ENCODE data around the gene ETV5.
"Not testable (repeated sequence)": the region's sequence is repeated elsewhere in the genome, so short reads cannot be mapped to it uniquely, and the experiment has no call there.

ETV5 gene

GRCh38 chr3:186024210-186024609 lies 84.7 kb downstream of the ETV5 start:
- Histone ChIP-seq H3K9me2 (replicated peaks; ENCODE audit: insufficient read depth, low read length) (no peaks in the 10 kb centered on the region), H3K27me3 (ENCODE audit: low read length) (no peaks in the 10 kb centered on the region), H3K4me2 (ENCODE audit: low read depth, low read length, poor library complexity, severe bottlenecking) (no peak overlapping the region), H2AFZ (ENCODE audit: low read depth, low read length, severe bottlenecking) (no peak overlapping the region), H3K79me2 (ENCODE audit: insufficient read depth, low read length) (no peaks in the 10 kb centered on the region), H3K9me3 (ENCODE audit: insufficient read depth, low read length) (no peaks in the 10 kb centered on the region), H3K27ac (ENCODE audit: low read depth, low read length) (no peak overlapping the region), H3K4me3 (ENCODE audit: insufficient read depth, low read length, poor library complexity, severe bottlenecking) (no peak overlapping the region), H3K36me3 (ENCODE audit: low read length) (no peaks in the 10 kb centered on the region), H3F3A (ENCODE audit: insufficient read depth) (no peaks in the 10 kb centered on the region), H4K20me1 (ENCODE audit: low read depth, low read length) (no peaks in the 10 kb centered on the region), H3K9ac (ENCODE audit: low read length) (no peak overlapping the region)
- no peak for TF ChIP-seq EZH2phosphoT487 (conservative IDR thresholded peaks at IDR 0.05; ENCODE audit: low read length)
- no peak for TF ChIP-seq CTCF (IDR thresholded peaks at IDR 0.05; ENCODE audit: insufficient read depth, low read length, poor library complexity, severe bottlenecking)

DNA sequence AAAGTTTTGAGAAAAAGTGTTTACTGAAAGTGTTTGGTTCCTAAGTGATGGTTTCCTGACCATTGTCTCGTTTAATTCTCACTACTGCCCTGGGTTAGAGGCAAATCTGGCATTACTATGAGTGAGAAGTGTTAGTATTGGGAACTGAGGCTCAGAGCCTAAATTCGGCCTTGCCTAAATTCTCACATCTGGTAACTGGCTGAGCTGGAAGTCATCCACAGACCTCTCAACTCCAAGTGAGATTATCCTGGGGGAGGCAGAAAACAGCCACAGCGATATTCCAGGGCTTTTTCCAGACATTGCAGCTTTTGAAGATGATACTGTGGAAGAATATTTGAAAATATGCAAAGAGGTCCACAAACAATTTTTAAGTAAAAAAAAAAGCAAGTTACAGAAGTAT lies 86.0 kb downstream of the ETV5 start:
- Histone ChIP-seq H2AFZ (ENCODE audit: low read depth, low read length, severe bottlenecking) (no peak overlapping the region), H3K9me2 (replicated peaks; ENCODE audit: insufficient read depth, low read length) (no peaks in the 10 kb centered on the region), H3K27me3 (ENCODE audit: low read length) (no peaks in the 10 kb centered on the region), H3K79me2 (ENCODE audit: insufficient read depth, low read length) (no peaks in the 10 kb centered on the region), H3K4me3 (ENCODE audit: insufficient read depth, low read length, poor library complexity, severe bottlenecking) (no peak overlapping the region), H3K9me3 (ENCODE audit: insufficient read depth, low read length) (no peaks in the 10 kb centered on the region), H3K27ac (ENCODE audit: low read depth, low read length) (no peak overlapping the region), H3F3A (ENCODE audit: insufficient read depth) (no peaks in the 10 kb centered on the region), H3K4me2 (ENCODE audit: low read depth, low read length, poor library complexity, severe bottlenecking) (no peak overlapping the region), H3K36me3 (ENCODE audit: low read length) (no peaks in the 10 kb centered on the region), H3K9ac (ENCODE audit: low read length) (no peak overlapping the region), H4K20me1 (ENCODE audit: low read depth, low read length) (no peaks in the 10 kb centered on the region)
- TF ChIP-seq EZH2phosphoT487 (conservative IDR thresholded peaks at IDR 0.05; ENCODE audit: low read length) = no peak
- TF ChIP-seq CTCF (IDR thresholded peaks at IDR 0.05; ENCODE audit: insufficient read depth, low read length, poor library complexity, severe bottlenecking) = no peak

DNA sequence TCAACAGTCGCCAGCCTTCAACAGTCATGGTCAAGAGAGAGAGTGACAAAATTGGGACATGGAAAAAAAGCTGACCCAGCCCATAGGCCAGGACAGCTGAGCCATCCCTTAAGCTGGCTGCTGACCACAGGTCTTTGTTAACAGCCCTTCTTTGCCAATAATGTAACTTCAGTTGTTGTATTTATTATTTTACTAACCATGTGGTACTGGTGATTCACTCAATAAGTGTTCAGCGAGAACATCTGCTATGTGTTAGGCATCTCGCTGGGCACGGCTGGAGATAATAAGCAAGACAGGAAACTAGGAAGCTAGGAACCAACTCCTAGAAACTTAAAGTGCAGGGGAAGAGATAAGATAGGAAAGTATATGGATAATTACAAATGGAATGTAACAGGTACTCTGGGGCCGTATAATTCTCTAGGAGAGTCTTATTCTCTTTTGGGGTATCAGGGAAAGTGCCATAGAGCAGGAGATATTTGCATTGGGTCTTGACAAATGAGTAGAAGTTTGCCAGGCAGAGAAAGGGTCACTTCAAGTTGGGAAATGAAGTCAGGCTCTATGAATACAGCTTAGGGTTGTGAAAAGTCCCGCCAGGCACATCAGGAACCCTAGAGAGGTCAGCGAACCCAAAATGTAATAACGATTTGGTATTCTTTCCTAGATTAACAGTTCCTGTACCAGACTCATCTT lies 87.1 kb downstream of the ETV5 start:
- Histone ChIP-seq H3K79me2 (ENCODE audit: insufficient read depth, low read length) (no peaks in the 10 kb centered on the region), H3K9me3 (ENCODE audit: insufficient read depth, low read length) (no peaks in the 10 kb centered on the region), H3K4me3 (ENCODE audit: insufficient read depth, low read length, poor library complexity, severe bottlenecking) (no peak overlapping the region), H3K4me2 (ENCODE audit: low read depth, low read length, poor library complexity, severe bottlenecking) (no peak overlapping the region), H4K20me1 (ENCODE audit: low read depth, low read length) (no peaks in the 10 kb centered on the region), H2AFZ (ENCODE audit: low read depth, low read length, severe bottlenecking) (no peak overlapping the region), H3K9ac (ENCODE audit: low read length) (no peak overlapping the region), H3K27me3 (ENCODE audit: low read length) (no peaks in the 10 kb centered on the region), H3F3A (ENCODE audit: insufficient read depth) (no peaks in the 10 kb centered on the region), H3K36me3 (ENCODE audit: low read length) (no peaks in the 10 kb centered on the region), H3K27ac (ENCODE audit: low read depth, low read length) (no peak overlapping the region), H3K9me2 (replicated peaks; ENCODE audit: insufficient read depth, low read length) (no peaks in the 10 kb centered on the region)
- TF ChIP-seq CTCF (IDR thresholded peaks at IDR 0.05; ENCODE audit: insufficient read depth, low read length, poor library complexity, severe bottlenecking) (no peak), EZH2phosphoT487 (conservative IDR thresholded peaks at IDR 0.05; ENCODE audit: low read length) (no peak)

GRCh38 chr3:186021250-186021649 lies 87.6 kb downstream of the ETV5 start:
- not testable (repeated sequence) for H3F3A ChIP-seq (ENCODE audit: insufficient read depth); H3K79me2 ChIP-seq (ENCODE audit: insufficient read depth, low read length); H3K27me3 ChIP-seq (ENCODE audit: low read length); H3K9me2 ChIP-seq (replicated peaks; ENCODE audit: insufficient read depth, low read length); H4K20me1 ChIP-seq (ENCODE audit: low read depth, low read length); H3K9me3 ChIP-seq (ENCODE audit: insufficient read depth, low read length); H3K9ac ChIP-seq (ENCODE audit: low read length); H3K4me2 ChIP-seq (ENCODE audit: low read depth, low read length, poor library complexity, severe bottlenecking); H2AFZ ChIP-seq (ENCODE audit: low read depth, low read length, severe bottlenecking); H3K4me3 ChIP-seq (ENCODE audit: insufficient read depth, low read length, poor library complexity, severe bottlenecking); H3K36me3 ChIP-seq (ENCODE audit: low read length); H3K27ac ChIP-seq (ENCODE audit: low read depth, low read length)

- not testable (repeated sequence) for H3F3A ChIP-seq (ENCODE audit: insufficient read depth); H3K27ac ChIP-seq (ENCODE audit: low read depth, low read length); H3K79me2 ChIP-seq (ENCODE audit: insufficient read depth, low read length); H2AFZ ChIP-seq (ENCODE audit: low read depth, low read length, severe bottlenecking); H3K27me3 ChIP-seq (ENCODE audit: low read length); H4K20me1 ChIP-seq (ENCODE audit: low read depth, low read length); H3K9me3 ChIP-seq (ENCODE audit: insufficient read depth, low read length); H3K4me3 ChIP-seq (ENCODE audit: insufficient read depth, low read length, poor library complexity, severe bottlenecking); H3K36me3 ChIP-seq (ENCODE audit: low read length); H3K4me2 ChIP-seq (ENCODE audit: low read depth, low read length, poor library complexity, severe bottlenecking); H3K9ac ChIP-seq (ENCODE audit: low read length); H3K9me2 ChIP-seq (replicated peaks; ENCODE audit: insufficient read depth, low read length)
Observed at GRCh38 chr3:186019288-186019687, 89.6 kb downstream of the ETV5 start.

Measured in SU-DHL-6 (cell line).